SK-N-SH (cell line): Measurements from ENCODE around the gene HIVEP2. TPM values are rescaled to one million over a fixed set of nuclear protein-coding genes. Genes with fewer than 3 reads are reported as not detected.

Experiments
- CTCF ChIA-PET: fragments of 300-600, 350-600 bp; formaldehyde crosslinking; extraction: SDS; loops from one replicate; lab custom pipeline; 2021; lab: Yijun Ruan, JAX
- POLR2A ChIA-PET: fragments of 350-600 bp; sonication (Branson Sonifier 250); formaldehyde crosslinking; extraction: SDS; loops from one replicate; lab custom pipeline; 2020; ENCODE audit warnings: antibody characterized with exemption, inconsistent platforms; lab: Yijun Ruan, JAX
- DNase-seq: peaks from one replicate; pipeline ENCODE4 v3.0.0; 2012
- H2AFZ ChIP-seq: fragments of 200-600 bp; sonication (generic); 2 replicates; pipeline ENCODE4 v1.8.1; 2016; ENCODE audit warnings: antibody characterized with exemption, mild to moderate bottlenecking, low read depth
- H3F3A ChIP-seq: fragments of 200-600 bp; sonication (generic); replicated peaks from 2 replicates; pipeline ENCODE3; 2016; ENCODE audit warnings: antibody characterized with exemption, mild to moderate bottlenecking; ENCODE audit not compliant: insufficient read depth
- H3K27ac ChIP-seq, 2 experiments: fragments of 200-500 bp in 1 of 2; fragments of 200-600 bp in 1 of 2; sonication (Bioruptor generic) in 1 of 2; sonication (generic), shearing (Covaris generic) in 1 of 2; 2 replicates each; pipeline versions ENCODE4 v1.5.1 to v1.6.1; 2014 to 2016; ENCODE audit warnings: low read depth in 2 of 2, inconsistent platforms in 1 of 2, low read length in 1 of 2, mild to moderate bottlenecking in 1 of 2, mixed read lengths in 1 of 2
- H3K27me3 ChIP-seq: fragments of 200-600 bp; sonication (generic), shearing (Covaris generic); 2 replicates; pipeline ENCODE4 v1.6.1; 2016; ENCODE audit warnings: mixed run types; ENCODE audit not compliant: insufficient read depth
- H3K36me3 ChIP-seq, 2 experiments: fragments of 200-500 bp in 1 of 2; fragments of 200-600 bp in 1 of 2; sonication (Bioruptor generic) in 1 of 2; sonication (generic) in 1 of 2; replicated peaks in 1 of 2; 2 replicates each; pipeline versions ENCODE3 to v1.5.1; 2014 to 2016; ENCODE audit warnings: low read length in 1 of 2, mild to moderate bottlenecking in 1 of 2; ENCODE audit not compliant: insufficient read depth in 2 of 2, control insufficient read depth in 1 of 2
- H3K4me1 ChIP-seq, 2 experiments: fragments of 200-500 bp in 1 of 2; fragments of 200-600 bp in 1 of 2; sonication (Bioruptor generic) in 1 of 2; sonication (generic), shearing (Covaris generic) in 1 of 2; 2 replicates each; pipeline versions ENCODE4 v1.5.1 to v1.6.1; 2014 to 2016; ENCODE audit warnings: low read depth in 1 of 2, low read length in 1 of 2, mixed run types in 1 of 2; ENCODE audit not compliant: insufficient read depth in 2 of 2, control insufficient read depth in 1 of 2
- H3K4me2 ChIP-seq: fragments of 200-600 bp; sonication (generic), shearing (Covaris generic); 2 replicates; pipeline ENCODE4 v1.6.1; 2017; ENCODE audit warnings: mixed run types
- H3K4me3 ChIP-seq, 2 experiments: fragments of 200-500 bp in 1 of 2; fragments of 200-600 bp in 1 of 2; sonication (Bioruptor generic) in 1 of 2; sonication (generic), shearing (Covaris generic) in 1 of 2; 2 replicates each; pipeline versions ENCODE4 v1.5.1 to v1.8.1; 2014 to 2016; ENCODE audit warnings: low read depth in 2 of 2, inconsistent platforms in 1 of 2, low read length in 1 of 2, mild to moderate bottlenecking in 1 of 2, mixed read lengths in 1 of 2, moderate library complexity in 1 of 2
- H3K79me2 ChIP-seq: fragments of 200-600 bp; sonication (generic); 2 replicates; pipeline ENCODE4 v1.8.1; 2017; ENCODE audit warnings: mild to moderate bottlenecking; ENCODE audit not compliant: insufficient read depth
- H3K9ac ChIP-seq: fragments of 200-600 bp; sonication (generic); 2 replicates; pipeline ENCODE4 v1.6.1; 2017; ENCODE audit warnings: mixed run types
- H3K9me2 ChIP-seq: fragments of 200-600 bp; sonication (generic); 2 replicates; pipeline ENCODE4 v1.6.1; 2017; ENCODE audit warnings: mixed run types
- H3K9me3 ChIP-seq: fragments of 200-600 bp; sonication (generic); 2 replicates; pipeline ENCODE4 v1.6.1; 2017; ENCODE audit warnings: mixed run types, mild to moderate bottlenecking, moderate library complexity
- H4K20me1 ChIP-seq: fragments of 200-600 bp; sonication (generic); 2 replicates; pipeline ENCODE4 v1.6.1; 2017; ENCODE audit warnings: mild to moderate bottlenecking, mixed run types; ENCODE audit not compliant: insufficient read depth
- CHD2 ChIP-seq: fragments of 150-350 bp; IDR thresholded peaks from 2 replicates; pipeline ENCODE4 v1.6.1; 2018; ENCODE audit warnings: low read length; ENCODE audit not compliant: partially characterized antibody
- ELF1 ChIP-seq: IDR thresholded peaks from 2 replicates; pipeline ENCODE4 v1.4.0; 2012
- FOXJ3 ChIP-seq: sonication (generic); formaldehyde crosslinking; IDR thresholded peaks from 2 replicates; pipeline ENCODE4 v1.5.1; 2020; ENCODE audit warnings: mild to moderate bottlenecking, missing genetic modification reagents
- FOXM1 ChIP-seq: IDR thresholded peaks from 2 replicates; pipeline ENCODE4 v1.4.0; 2012; ENCODE audit warnings: low read depth, mild to moderate bottlenecking
- JUND ChIP-seq: IDR thresholded peaks from 2 replicates; pipeline ENCODE4 v1.4.0; 2012
- MXI1 ChIP-seq: IDR thresholded peaks from 2 replicates; pipeline ENCODE4 v1.6.1; 2012; ENCODE audit warnings: mild to moderate bottlenecking, low read depth, low read length, improper control_type of control experiment
- NRF1 ChIP-seq: IDR thresholded peaks from 2 replicates; pipeline ENCODE4 v1.6.1; 2012; ENCODE audit warnings: low read depth, mild to moderate bottlenecking, low read length
- RFX5 ChIP-seq: IDR thresholded peaks from 2 replicates; pipeline ENCODE4 v1.6.1; 2012; ENCODE audit warnings: mild to moderate bottlenecking, improper control_type of control experiment, low read length
- SIN3A ChIP-seq: IDR thresholded peaks from 2 replicates; pipeline ENCODE4 v1.6.1; 2012; ENCODE audit warnings: low read depth, mild to moderate bottlenecking, low read length, moderate library complexity, borderline replicate concordance
- SMC3 ChIP-seq: IDR thresholded peaks from 2 replicates; pipeline ENCODE4 v1.6.1; 2012; ENCODE audit warnings: low read depth, low read length, improper control_type of control experiment
- TAF1 ChIP-seq: IDR thresholded peaks from 2 replicates; pipeline ENCODE4 v1.6.1; 2012; ENCODE audit warnings: low read depth, mild to moderate bottlenecking, low read length, moderate library complexity, borderline replicate concordance
- TCF12 ChIP-seq: IDR thresholded peaks from 2 replicates; pipeline ENCODE4 v1.4.0; 2012
- TEAD4 ChIP-seq: IDR thresholded peaks from 2 replicates; pipeline ENCODE4 v1.4.0; 2012; ENCODE audit warnings: mild to moderate bottlenecking, borderline replicate concordance; ENCODE audit not compliant: insufficient read depth
- YY1 ChIP-seq: IDR thresholded peaks from 2 replicates; pipeline ENCODE4 v1.4.0; 2012; ENCODE audit warnings: low read depth, mild to moderate bottlenecking
- WGBS: methylation state at CpG from one replicate; pipeline ENCODE4 v1.1.6; 2017; ENCODE audit warnings: low lambda C conversion rate; 5-methylcytosine and 5-hydroxymethylcytosine counted together
- polyA plus RNA-seq, 3 experiments: library from polyadenylated mRNA; depleted of rRNA; stranded (reverse); fragments of >200 nt; gene quantifications; 2 replicates each; pipeline ENCODE4 v1.2.3, GENCODE V29; 2012
- TF ChIP-seq, protein P1 (sequence below): fragments of 200-600 bp; sonication (generic); IDR thresholded peaks from 2 replicates; pipeline ENCODE4 v1.6.1; 2017; ENCODE audit warnings: antibody characterized with exemption, mild to moderate bottlenecking, moderate library complexity
- TF ChIP-seq, protein P2 (sequence below): IDR thresholded peaks from 2 replicates; pipeline ENCODE4 v1.6.1; 2012; ENCODE audit warnings: mild to moderate bottlenecking, low read depth, low read length, moderate library complexity
- TF ChIP-seq, protein P3 (sequence below): IDR thresholded peaks from 2 replicates; pipeline ENCODE4 v1.4.0; 2012; ENCODE audit warnings: low read depth, borderline replicate concordance

Gene HIVEP2
- polyA plus RNA-seq, 1 of the 3 experiments (the other 2 are of a cell fraction): 2.5 TPM

DNA sequence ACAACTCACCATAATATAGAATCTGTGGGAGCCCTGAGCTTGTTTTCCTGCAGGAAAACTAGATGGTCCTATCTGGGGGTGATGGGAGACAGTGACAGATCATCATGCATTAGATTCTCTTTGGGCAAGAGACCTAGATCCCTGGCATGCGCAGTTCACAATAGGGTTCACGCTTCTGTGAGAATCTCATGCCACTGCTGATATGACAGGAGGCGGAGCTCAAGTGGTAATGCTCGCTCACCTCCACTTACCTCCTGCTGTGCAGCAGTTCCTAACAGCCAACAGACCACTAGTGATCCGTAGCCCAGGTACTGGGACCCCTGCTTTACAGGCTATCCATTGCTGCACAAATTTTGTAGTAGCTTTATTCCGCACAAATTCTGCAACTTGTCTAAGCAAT, 84.5 kb downstream of the HIVEP2 start:
- Histone ChIP-seq H3K4me1 (peaks cover 0 to 14% of the 10 kb centered on the region in 2 experiments; a peak in 2 of 4 replicates), H3K9me2 (no peaks in the 10 kb centered on the region), H3K27ac (no peak overlapping the region), H3K9me3 (no peaks in the 10 kb centered on the region), H3K4me2 (no peak overlapping the region), H3K27me3 (no peaks in the 10 kb centered on the region), H2AFZ (no peak overlapping the region), H3F3A (no peaks in the 10 kb centered on the region), H4K20me1 (no peaks in the 10 kb centered on the region), H3K36me3 (no peaks in the 10 kb centered on the region), H3K4me3 (no peak overlapping the region), H3K79me2 (peaks cover 10% of the 10 kb centered on the region; the same call in 1 of the 2 replicates), H3K9ac (no peak overlapping the region)
- POLR2A ChIA-PET: no interaction called here
- no peak for TF ChIP-seq FOXJ3 (CRISPR knock-in tag)
- TF ChIP-seq, protein P1, sequence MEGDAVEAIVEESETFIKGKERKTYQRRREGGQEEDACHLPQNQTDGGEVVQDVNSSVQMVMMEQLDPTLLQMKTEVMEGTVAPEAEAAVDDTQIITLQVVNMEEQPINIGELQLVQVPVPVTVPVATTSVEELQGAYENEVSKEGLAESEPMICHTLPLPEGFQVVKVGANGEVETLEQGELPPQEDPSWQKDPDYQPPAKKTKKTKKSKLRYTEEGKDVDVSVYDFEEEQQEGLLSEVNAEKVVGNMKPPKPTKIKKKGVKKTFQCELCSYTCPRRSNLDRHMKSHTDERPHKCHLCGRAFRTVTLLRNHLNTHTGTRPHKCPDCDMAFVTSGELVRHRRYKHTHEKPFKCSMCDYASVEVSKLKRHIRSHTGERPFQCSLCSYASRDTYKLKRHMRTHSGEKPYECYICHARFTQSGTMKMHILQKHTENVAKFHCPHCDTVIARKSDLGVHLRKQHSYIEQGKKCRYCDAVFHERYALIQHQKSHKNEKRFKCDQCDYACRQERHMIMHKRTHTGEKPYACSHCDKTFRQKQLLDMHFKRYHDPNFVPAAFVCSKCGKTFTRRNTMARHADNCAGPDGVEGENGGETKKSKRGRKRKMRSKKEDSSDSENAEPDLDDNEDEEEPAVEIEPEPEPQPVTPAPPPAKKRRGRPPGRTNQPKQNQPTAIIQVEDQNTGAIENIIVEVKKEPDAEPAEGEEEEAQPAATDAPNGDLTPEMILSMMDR: no peak
- TF ChIP-seq FOXM1: no peak
- no peak for TF ChIP-seq ELF1
- TF ChIP-seq YY1: no peak
- TF ChIP-seq, protein P2, sequence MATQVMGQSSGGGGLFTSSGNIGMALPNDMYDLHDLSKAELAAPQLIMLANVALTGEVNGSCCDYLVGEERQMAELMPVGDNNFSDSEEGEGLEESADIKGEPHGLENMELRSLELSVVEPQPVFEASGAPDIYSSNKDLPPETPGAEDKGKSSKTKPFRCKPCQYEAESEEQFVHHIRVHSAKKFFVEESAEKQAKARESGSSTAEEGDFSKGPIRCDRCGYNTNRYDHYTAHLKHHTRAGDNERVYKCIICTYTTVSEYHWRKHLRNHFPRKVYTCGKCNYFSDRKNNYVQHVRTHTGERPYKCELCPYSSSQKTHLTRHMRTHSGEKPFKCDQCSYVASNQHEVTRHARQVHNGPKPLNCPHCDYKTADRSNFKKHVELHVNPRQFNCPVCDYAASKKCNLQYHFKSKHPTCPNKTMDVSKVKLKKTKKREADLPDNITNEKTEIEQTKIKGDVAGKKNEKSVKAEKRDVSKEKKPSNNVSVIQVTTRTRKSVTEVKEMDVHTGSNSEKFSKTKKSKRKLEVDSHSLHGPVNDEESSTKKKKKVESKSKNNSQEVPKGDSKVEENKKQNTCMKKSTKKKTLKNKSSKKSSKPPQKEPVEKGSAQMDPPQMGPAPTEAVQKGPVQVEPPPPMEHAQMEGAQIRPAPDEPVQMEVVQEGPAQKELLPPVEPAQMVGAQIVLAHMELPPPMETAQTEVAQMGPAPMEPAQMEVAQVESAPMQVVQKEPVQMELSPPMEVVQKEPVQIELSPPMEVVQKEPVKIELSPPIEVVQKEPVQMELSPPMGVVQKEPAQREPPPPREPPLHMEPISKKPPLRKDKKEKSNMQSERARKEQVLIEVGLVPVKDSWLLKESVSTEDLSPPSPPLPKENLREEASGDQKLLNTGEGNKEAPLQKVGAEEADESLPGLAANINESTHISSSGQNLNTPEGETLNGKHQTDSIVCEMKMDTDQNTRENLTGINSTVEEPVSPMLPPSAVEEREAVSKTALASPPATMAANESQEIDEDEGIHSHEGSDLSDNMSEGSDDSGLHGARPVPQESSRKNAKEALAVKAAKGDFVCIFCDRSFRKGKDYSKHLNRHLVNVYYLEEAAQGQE: no peak
- TF ChIP-seq TEAD4: no peak
- TF ChIP-seq JUND: no peak
- TF ChIP-seq TCF12: no peak
- TF ChIP-seq CHD2: no peak
- TF ChIP-seq, protein P3, sequence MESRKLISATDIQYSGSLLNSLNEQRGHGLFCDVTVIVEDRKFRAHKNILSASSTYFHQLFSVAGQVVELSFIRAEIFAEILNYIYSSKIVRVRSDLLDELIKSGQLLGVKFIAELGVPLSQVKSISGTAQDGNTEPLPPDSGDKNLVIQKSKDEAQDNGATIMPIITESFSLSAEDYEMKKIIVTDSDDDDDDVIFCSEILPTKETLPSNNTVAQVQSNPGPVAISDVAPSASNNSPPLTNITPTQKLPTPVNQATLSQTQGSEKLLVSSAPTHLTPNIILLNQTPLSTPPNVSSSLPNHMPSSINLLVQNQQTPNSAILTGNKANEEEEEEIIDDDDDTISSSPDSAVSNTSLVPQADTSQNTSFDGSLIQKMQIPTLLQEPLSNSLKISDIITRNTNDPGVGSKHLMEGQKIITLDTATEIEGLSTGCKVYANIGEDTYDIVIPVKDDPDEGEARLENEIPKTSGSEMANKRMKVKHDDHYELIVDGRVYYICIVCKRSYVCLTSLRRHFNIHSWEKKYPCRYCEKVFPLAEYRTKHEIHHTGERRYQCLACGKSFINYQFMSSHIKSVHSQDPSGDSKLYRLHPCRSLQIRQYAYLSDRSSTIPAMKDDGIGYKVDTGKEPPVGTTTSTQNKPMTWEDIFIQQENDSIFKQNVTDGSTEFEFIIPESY: no peak
- TF ChIP-seq RFX5: no peak
- no peak for TF ChIP-seq SMC3
- TF ChIP-seq TAF1: no peak
- TF ChIP-seq SIN3A: no peak
- no peak for TF ChIP-seq MXI1
- TF ChIP-seq NRF1: no peak
- CTCF ChIA-PET: interaction anchor here (1.3 kb wide), 1 partner anchor 82 kb away, joined by 3 read pairs; no protein-coding TSS in a partner anchor
- WGBS: 93% methylated on average over 6 of the region's 6 CpGs
- no peak for DNase-seq
